ENCODE measurements around the gene GSTA1. TPM values are rescaled to one million over a fixed set of nuclear protein-coding genes. Genes with fewer than 3 reads are reported as not detected.
"Not testable (repeated sequence)": the region's sequence is repeated elsewhere in the genome, so short reads cannot be mapped to it uniquely, and the experiment has no call there.

GSTA1 gene
- polyA plus RNA-seq, 3 donors = not detected

- H3K4me3 Mint-ChIP-seq; H3K27ac Mint-ChIP-seq; H3K4me2 ChIP-seq (replicated peaks; ENCODE audit: extremely low read depth, low read length, poor library complexity, severe bottlenecking); H3K4me1 ChIP-seq (ENCODE audit: control insufficient read depth in 1 of 2, insufficient read depth in 2 of 2, low read length in 2 of 2); H2AFZ ChIP-seq (ENCODE audit: insufficient read depth, low read depth, low read length, poor library complexity, severe bottlenecking); H3K9me3 Mint-ChIP-seq; intact Hi-C loops (cut with micrococcal nuclease); H3K9ac ChIP-seq (ENCODE audit: insufficient read depth, low read length, poor library complexity, severe bottlenecking); H3K27me3 ChIP-seq (ENCODE audit: control insufficient read depth in 2 of 2, insufficient read depth in 2 of 2, low read length in 2 of 2); H3K36me3 Mint-ChIP-seq; H3K4me1 Mint-ChIP-seq; H3K27me3 Mint-ChIP-seq (ENCODE audit: low read depth in 3 of 3); H3K36me3 ChIP-seq (replicated peaks in 1 of 2; ENCODE audit: control insufficient read depth in 1 of 2, insufficient read depth in 2 of 2, low read length in 2 of 2); H3K4me3 ChIP-seq (replicated peaks in 1 of 3; ENCODE audit: low read depth in 2 of 3, low read length in 3 of 3); H3K9me3 ChIP-seq (replicated peaks in 1 of 2; ENCODE audit: control insufficient read depth in 1 of 2, insufficient read depth in 1 of 2, low read length in 2 of 2); H4K20me1 ChIP-seq (ENCODE audit: insufficient read depth, low read length); H3K79me2 ChIP-seq (ENCODE audit: insufficient read depth, low read length); H3K27ac ChIP-seq (ENCODE audit: low read depth in 1 of 2, low read length in 2 of 2); DNase-seq: not testable (repeated sequence)
- no CpG with 5 or more reads among the region's 2 CpGs for WGBS (ENCODE audit: insufficient coverage)
These were observed 40.2 kb downstream of the GSTA1 start, which contains the start of gene GSTA2 for GRCh38 chr6:52763322-52763916. GSTA2 (minus strand) TSS chr6:52763475; CDS start chr6:52757947, 5,528 bp downstream.

DNA sequence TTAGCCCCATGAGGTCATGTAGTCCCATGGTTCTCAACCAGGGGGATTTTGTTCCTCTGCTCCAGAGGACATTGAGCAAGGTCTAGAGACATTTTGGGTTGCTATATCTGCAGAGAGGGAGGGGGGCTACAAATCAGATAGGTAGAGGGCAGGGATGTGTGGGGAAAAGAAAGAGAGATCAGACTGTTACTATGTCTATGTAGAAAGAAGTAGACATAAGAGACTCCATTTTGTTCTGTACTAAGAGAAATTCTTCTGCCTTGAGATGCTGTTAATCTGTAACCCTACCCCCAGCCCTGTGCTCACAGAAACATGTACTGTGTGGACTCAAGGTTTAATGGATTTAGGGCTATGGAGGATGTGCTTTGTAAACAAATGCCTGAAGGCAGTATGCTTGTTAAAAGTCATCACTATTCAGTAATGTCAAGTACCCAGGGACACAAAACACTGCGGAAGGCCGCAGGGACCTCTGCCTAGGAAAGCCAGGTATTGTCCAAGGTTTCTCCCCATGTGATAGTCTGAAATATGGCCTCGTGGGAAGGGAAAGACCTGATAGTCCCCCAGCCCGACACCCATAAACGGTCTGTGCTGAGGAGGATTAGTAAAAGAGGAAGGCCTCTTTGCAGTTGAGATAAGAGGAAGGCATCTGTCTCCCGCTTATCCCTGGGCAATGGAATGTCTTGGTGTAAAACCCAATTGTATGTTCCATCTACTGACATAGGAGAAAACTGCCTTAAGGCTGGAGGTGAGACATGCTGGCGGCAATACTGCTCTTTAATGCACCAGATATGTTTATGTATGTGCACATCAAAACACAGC lies 41.7 kb downstream of the GSTA1 start:
- intact Hi-C loops (cut with micrococcal nuclease); H2AFZ ChIP-seq (ENCODE audit: insufficient read depth, low read depth, low read length, poor library complexity, severe bottlenecking); H3K27me3 Mint-ChIP-seq (ENCODE audit: low read depth in 3 of 3); H3K27ac ChIP-seq (ENCODE audit: low read depth in 1 of 2, low read length in 2 of 2); H3K9me3 Mint-ChIP-seq; H3K4me2 ChIP-seq (replicated peaks; ENCODE audit: extremely low read depth, low read length, poor library complexity, severe bottlenecking); H3K9ac ChIP-seq (ENCODE audit: insufficient read depth, low read length, poor library complexity, severe bottlenecking); H3K4me1 ChIP-seq (ENCODE audit: control insufficient read depth in 1 of 2, insufficient read depth in 2 of 2, low read length in 2 of 2); H3K4me3 Mint-ChIP-seq; H3K27me3 ChIP-seq (ENCODE audit: control insufficient read depth in 2 of 2, insufficient read depth in 2 of 2, low read length in 2 of 2); H3K4me1 Mint-ChIP-seq; H3K79me2 ChIP-seq (ENCODE audit: insufficient read depth, low read length); H3K27ac Mint-ChIP-seq; H3K4me3 ChIP-seq (replicated peaks in 1 of 3; ENCODE audit: low read depth in 2 of 3, low read length in 3 of 3); H4K20me1 ChIP-seq (ENCODE audit: insufficient read depth, low read length); H3K36me3 Mint-ChIP-seq; H3K9me3 ChIP-seq (replicated peaks in 1 of 2; ENCODE audit: control insufficient read depth in 1 of 2, insufficient read depth in 1 of 2, low read length in 2 of 2); H3K36me3 ChIP-seq (replicated peaks in 1 of 2; ENCODE audit: control insufficient read depth in 1 of 2, insufficient read depth in 2 of 2, low read length in 2 of 2); DNase-seq: not testable (repeated sequence)
- WGBS (ENCODE audit: insufficient coverage) = no CpG with 5 or more reads among the region's 7 CpGs
